Large intestine (tissue), 3 donors: ENCODE data around the gene BRI3BP. TPM values are rescaled to one million over a fixed set of nuclear protein-coding genes. Genes with fewer than 3 reads are reported as not detected.

Experiments used
- DNase-seq, 2 donors: peaks; one replicate each; pipeline versions ENCODE4 v3.0.0 to v3.0.0-alpha.2; 2013
- H3K27ac ChIP-seq: one replicate; pipeline ENCODE4 v1.5.1; 2013; ENCODE audit warnings: low read length
- H3K27me3 ChIP-seq: 2 replicates; pipeline ENCODE4 v1.6.1; 2013; ENCODE audit warnings: low read length; ENCODE audit not compliant: control insufficient read depth, insufficient read depth
- H3K36me3 ChIP-seq: 2 replicates; pipeline ENCODE4 v1.6.1; 2013; ENCODE audit warnings: low read length; ENCODE audit not compliant: control insufficient read depth, insufficient read depth
- H3K4me1 ChIP-seq: one replicate; pipeline ENCODE4 v1.6.1; 2013; ENCODE audit warnings: low read length; ENCODE audit not compliant: control insufficient read depth, insufficient read depth
- H3K4me3 ChIP-seq: one replicate; pipeline ENCODE4 v1.5.1; 2013; ENCODE audit warnings: low read length
- H3K9me3 ChIP-seq: one replicate; pipeline ENCODE4 v1.6.1; 2013; ENCODE audit warnings: mild to moderate bottlenecking, low read depth, low read length, moderate library complexity; ENCODE audit not compliant: control insufficient read depth
- WGBS: methylation state at CpG from one replicate; pipeline ENCODE4 v1.1.5; 2013; ENCODE audit warnings: low lambda C conversion rate; ENCODE audit not compliant: insufficient coverage; 5-methylcytosine and 5-hydroxymethylcytosine counted together
- polyA plus RNA-seq: library from polyadenylated mRNA; unstranded; fragments of 120-200 nt; gene quantifications from one replicate; pipeline ENCODE4 v1.2.1, GENCODE V29; 2013

The BRI3BP gene
- polyA plus RNA-seq, 1 donor: 29.1 TPM

- WGBS: no CpG with 5 or more reads among the region's 10 CpGs
Observed at GRCh38 chr12:125079084-125079483, 85.6 kb downstream of the BRI3BP start.

GRCh38 chr12:125079648-125080645 lies 86.5 kb downstream of the BRI3BP start:
- no peaks in the 10 kb centered on the region for H3K9me3 ChIP-seq
- DNase-seq: no peak
- 96% methylated on average over 9 of the region's 15 CpGs for WGBS
- H3K4me1 ChIP-seq: no peaks in the 10 kb centered on the region
- peaks cover 39% of the 10 kb centered on the region for H3K36me3 ChIP-seq
- H3K27ac ChIP-seq: no peak overlapping the region
- H3K27me3 ChIP-seq: no peaks in the 10 kb centered on the region
- no peak overlapping the region for H3K4me3 ChIP-seq

More at GRCh38 chr12:125079084-125079483, 85.6 kb downstream of the BRI3BP start:
- Histone ChIP-seq H3K27ac (no peak overlapping the region), H3K27me3 (no peaks in the 10 kb centered on the region), H3K36me3 (peaks cover 40% of the 10 kb centered on the region), H3K4me3 (no peak overlapping the region), H3K9me3 (no peaks in the 10 kb centered on the region), H3K4me1 (no peaks in the 10 kb centered on the region)
- no peak for DNase-seq

Other genes starting within 250 kb of the BRI3BP start
- gene SCARB1, start 129.8 kb upstream of the BRI3BP start, polyA plus RNA-seq: 167 TPM
- gene UBC, start 79.0 kb upstream of the BRI3BP start, polyA plus RNA-seq: 763 TPM
- 8.9 TPM for gene DHX37, start 4.5 kb upstream of the BRI3BP start, polyA plus RNA-seq
- 19.1 TPM for gene AACS, start 71.8 kb downstream of the BRI3BP start, polyA plus RNA-seq
- gene TMEM132B, start 192.7 kb downstream of the BRI3BP start, polyA plus RNA-seq: 1.1 TPM